OCI-LY3 (cell line): ENCODE data around the gene ITPR1.

Experiments used
- EZH2phosphoT487 ChIP-seq: fragments of 200-600 bp; shearing (Covaris generic); IDR thresholded peaks from 2 replicates; pipeline ENCODE4 v1.6.1; 2018; ENCODE audit warnings: antibody characterized with exemption, mixed run types, low read depth
- TF ChIP-seq, protein P1 (sequence below): fragments of 200-600, 300-600 bp; sonication (generic); IDR thresholded peaks from 2 replicates; pipeline ENCODE4 v1.5.1; 2014; ENCODE audit warnings: antibody characterized with exemption, low read length, low read depth

DNA sequence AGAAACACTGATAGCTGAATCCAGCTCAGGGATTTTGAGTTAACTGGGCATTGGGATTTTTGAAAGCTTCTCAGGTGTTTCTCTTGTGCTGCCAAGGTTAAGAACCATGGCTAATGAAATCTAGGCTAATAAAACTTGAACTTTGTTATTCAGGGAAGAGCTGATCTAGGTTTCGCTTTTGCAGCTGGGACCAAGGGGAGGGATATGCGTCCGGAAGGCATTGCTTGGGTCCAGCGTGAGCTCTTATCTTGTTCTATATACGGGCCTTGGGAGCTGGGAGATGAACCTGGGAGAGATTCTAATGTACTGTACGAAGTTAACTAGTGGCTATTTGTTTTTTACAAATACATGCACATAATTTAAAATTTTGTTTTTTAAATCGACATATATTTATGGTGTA lies 29.8 kb downstream of the ITPR1 start:
- TF ChIP-seq, protein P1, sequence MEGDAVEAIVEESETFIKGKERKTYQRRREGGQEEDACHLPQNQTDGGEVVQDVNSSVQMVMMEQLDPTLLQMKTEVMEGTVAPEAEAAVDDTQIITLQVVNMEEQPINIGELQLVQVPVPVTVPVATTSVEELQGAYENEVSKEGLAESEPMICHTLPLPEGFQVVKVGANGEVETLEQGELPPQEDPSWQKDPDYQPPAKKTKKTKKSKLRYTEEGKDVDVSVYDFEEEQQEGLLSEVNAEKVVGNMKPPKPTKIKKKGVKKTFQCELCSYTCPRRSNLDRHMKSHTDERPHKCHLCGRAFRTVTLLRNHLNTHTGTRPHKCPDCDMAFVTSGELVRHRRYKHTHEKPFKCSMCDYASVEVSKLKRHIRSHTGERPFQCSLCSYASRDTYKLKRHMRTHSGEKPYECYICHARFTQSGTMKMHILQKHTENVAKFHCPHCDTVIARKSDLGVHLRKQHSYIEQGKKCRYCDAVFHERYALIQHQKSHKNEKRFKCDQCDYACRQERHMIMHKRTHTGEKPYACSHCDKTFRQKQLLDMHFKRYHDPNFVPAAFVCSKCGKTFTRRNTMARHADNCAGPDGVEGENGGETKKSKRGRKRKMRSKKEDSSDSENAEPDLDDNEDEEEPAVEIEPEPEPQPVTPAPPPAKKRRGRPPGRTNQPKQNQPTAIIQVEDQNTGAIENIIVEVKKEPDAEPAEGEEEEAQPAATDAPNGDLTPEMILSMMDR: no peak
- no peak for TF ChIP-seq EZH2phosphoT487
